Liver (tissue), 9 donors: Measurements from ENCODE around the gene RALGPS1. TPM values are rescaled to one million over a fixed set of nuclear protein-coding genes. Genes with fewer than 3 reads are reported as not detected.

Experiments
- DNase-seq: peaks from one replicate; pipeline ENCODE4 v3.0.0-alpha.2; 2017; ENCODE audit warnings: low spot score
- H3K27ac ChIP-seq, 2 donors: one replicate each; pipeline ENCODE4 v1.7.0; 2013; ENCODE audit warnings: inconsistent platforms in 2 of 2, low read length in 2 of 2, control low read depth in 1 of 2, low read depth in 1 of 2, mild to moderate bottlenecking in 1 of 2
- H3K27me3 ChIP-seq, 4 donors: one replicate each; pipeline versions ENCODE4 v1.6.1 to v1.7.0; 2013; ENCODE audit warnings: low read length in 3 of 4, inconsistent platforms in 1 of 4, mild to moderate bottlenecking in 1 of 4, moderate library complexity in 1 of 4; ENCODE audit not compliant: control insufficient read depth in 4 of 4, insufficient read depth in 4 of 4
- H3K36me3 ChIP-seq, 4 donors: one replicate each; pipeline versions ENCODE4 v1.6.1 to v1.7.0; 2013; ENCODE audit warnings: low read length in 3 of 4, mild to moderate bottlenecking in 3 of 4, low read depth in 1 of 4, moderate library complexity in 1 of 4; ENCODE audit not compliant: control insufficient read depth in 4 of 4, insufficient read depth in 3 of 4
- H3K4me1 ChIP-seq, 4 donors: one replicate each; pipeline versions ENCODE4 v1.6.1 to v1.7.0; 2013; ENCODE audit warnings: low read length in 3 of 4, mild to moderate bottlenecking in 3 of 4, moderate library complexity in 1 of 4; ENCODE audit not compliant: control insufficient read depth in 4 of 4, insufficient read depth in 4 of 4
- H3K4me3 ChIP-seq, 3 donors: one replicate each; pipeline versions ENCODE4 v1.6.1 to v1.7.0; 2013; ENCODE audit warnings: low read length in 3 of 3, control low read depth in 1 of 3, low read depth in 1 of 3, mild to moderate bottlenecking in 1 of 3
- H3K9ac ChIP-seq, 2 donors: one replicate each; pipeline ENCODE4 v1.7.0; 2013; ENCODE audit warnings: low read length in 2 of 2, mild to moderate bottlenecking in 2 of 2, moderate library complexity in 2 of 2, control low read depth in 1 of 2, low read depth in 1 of 2
- H3K9me3 ChIP-seq, 4 donors: one replicate each; pipeline versions ENCODE4 v1.6.1 to v1.7.0; 2013; ENCODE audit warnings: low read length in 3 of 4; ENCODE audit not compliant: control insufficient read depth in 4 of 4
- CTCF ChIP-seq: fragments of 150-350 bp; IDR thresholded peaks from 2 replicates; pipeline ENCODE4 v1.5.1; 2017; ENCODE audit warnings: improper control_type of control experiment, low read depth, low read length; ENCODE audit not compliant: missing input control
- EGR1 ChIP-seq, 2 donors: IDR thresholded peaks; 2 replicates each; pipeline ENCODE4 v1.6.1; 2016 to 2018; ENCODE audit warnings: antibody characterized with exemption in 2 of 2, low read depth in 2 of 2
- FOXA1 ChIP-seq: IDR thresholded peaks from 2 replicates; pipeline ENCODE4 v1.6.1; 2016; ENCODE audit warnings: antibody characterized with exemption
- GABPA ChIP-seq, 2 donors: IDR thresholded peaks in 1 of 2; conservative IDR thresholded peaks in 1 of 2; 2 replicates each; pipeline ENCODE4 v1.6.1; 2016; ENCODE audit warnings: antibody characterized with exemption in 2 of 2, mild to moderate bottlenecking in 1 of 2, moderate library complexity in 1 of 2
- HNF4A ChIP-seq, 2 donors: conservative IDR thresholded peaks; 2 replicates each; pipeline ENCODE4 v1.6.1; 2016; ENCODE audit warnings: antibody characterized with exemption in 2 of 2, mild to moderate bottlenecking in 2 of 2
- HNF4G ChIP-seq: IDR thresholded peaks from 2 replicates; pipeline ENCODE4 v1.6.1; 2016; ENCODE audit warnings: antibody characterized with exemption
- JUND ChIP-seq, 2 donors: IDR thresholded peaks; 2 replicates each; pipeline ENCODE4 v1.6.1; 2016; ENCODE audit warnings: antibody characterized with exemption in 2 of 2
- MAX ChIP-seq: IDR thresholded peaks from 2 replicates; pipeline ENCODE4 v1.6.1; 2016; ENCODE audit warnings: antibody characterized with exemption
- NR2F2 ChIP-seq: IDR thresholded peaks from 2 replicates; pipeline ENCODE4 v1.6.1; 2016; ENCODE audit warnings: antibody characterized with exemption
- RAD21 ChIP-seq, 2 donors: IDR thresholded peaks; 2 replicates each; pipeline ENCODE4 v1.6.1; 2016; ENCODE audit warnings: antibody characterized with exemption in 2 of 2, mild to moderate bottlenecking in 2 of 2
- REST ChIP-seq: IDR thresholded peaks from 2 replicates; pipeline ENCODE4 v1.6.1; 2016; ENCODE audit warnings: antibody characterized with exemption, mild to moderate bottlenecking
- RXRA ChIP-seq, 2 donors: IDR thresholded peaks; 2 replicates each; pipeline ENCODE4 v1.6.1; 2017 to 2018; ENCODE audit warnings: antibody characterized with exemption in 2 of 2, mild to moderate bottlenecking in 1 of 2
- SP1 ChIP-seq: IDR thresholded peaks from 2 replicates; pipeline ENCODE4 v1.6.1; 2018; ENCODE audit warnings: antibody characterized with exemption, mild to moderate bottlenecking
- TAF1 ChIP-seq: conservative IDR thresholded peaks from 2 replicates; pipeline ENCODE4 v1.6.1; 2016; ENCODE audit warnings: antibody characterized with exemption, mild to moderate bottlenecking
- ZBTB33 ChIP-seq: IDR thresholded peaks from 2 replicates; pipeline ENCODE4 v1.6.1; 2016; ENCODE audit warnings: antibody characterized with exemption
- WGBS: extraction: QIAGEN DNeasy Blood & Tissue Kit; methylation state at CpG from one replicate; pipeline ENCODE4 v1.1.7; 2013; 5-methylcytosine and 5-hydroxymethylcytosine counted together
- polyA plus RNA-seq, 2 donors: library from polyadenylated mRNA; stranded (reverse) in 1 of 2; unstranded in 1 of 2; fragments of 200-250 nt in 1 of 2; fragments of >200 nt in 1 of 2; fragmentation: Nextera tagmentation in 1 of 2; extraction: Ambion mirVana in 1 of 2; gene quantifications; one replicate each; pipeline versions ENCODE4 v1.2.1 to v1.2.3, GENCODE V29; 2013 to 2015
- total RNA-seq, 2 donors: library from RNA; depleted of rRNA; stranded (reverse); fragments of >200 nt; gene quantifications; one replicate each; pipeline ENCODE4 v1.2.3, GENCODE V29; 2014
- donor health status: healthy.
- donor health status: healthy.
- donor health status: healthy.
- donor health status: healthy.
- donor health status: healthy.

The RALGPS1 gene
- total and polyA plus RNA-seq, 4 donors, result 1.4 to 2.7 (median 2.0) TPM

- Histone ChIP-seq H3K4me1 (peaks cover 0 to 3% (median 0%) of the 10 kb centered on the region in 4 donors), H3K9ac (no peak overlapping the region), H3K36me3 (no peaks in the 10 kb centered on the region), H3K9me3 (no peaks in the 10 kb centered on the region), H3K4me3 (no peak overlapping the region), H3K27me3 (no peaks in the 10 kb centered on the region), H3K27ac (peak overlapping the region in 1 of 2 donors; percentile 31)
- 89% methylated on average over 7 of the region's 7 CpGs for WGBS
- TF ChIP-seq CTCF (no peak), RXRA (IDR thresholded peaks at IDR 0.05) (no peak), HNF4G (no peak), JUND (IDR thresholded peaks at IDR 0.05) (no peak), RAD21 (IDR thresholded peaks at IDR 0.05) (no peak), HNF4A (conservative IDR thresholded peaks at IDR 0.05) (no peak), REST (no peak), NR2F2 (no peak), ZBTB33 (no peak), SP1 (no peak)
- DNase-seq, result no peak
Measured at GRCh38 chr9:127058011-127058644, 143.5 kb downstream of the RALGPS1 start.

- Histone ChIP-seq H3K36me3 (no peaks in the 10 kb centered on the region), H3K9me3 (no peaks in the 10 kb centered on the region), H3K9ac (no peak overlapping the region), H3K4me3 (no peak overlapping the region), H3K4me1 (peaks cover 0 to 3% (median 0%) of the 10 kb centered on the region in 4 donors), H3K27me3 (no peaks in the 10 kb centered on the region), H3K27ac (peak overlapping the region in 1 of 2 donors; percentile 31)
- 89% methylated on average over 4 of the region's 4 CpGs for WGBS
- no peak for DNase-seq
- TF ChIP-seq MAX, result no peak
- no peak for TF ChIP-seq GABPA (IDR thresholded peaks at IDR 0.05 in 1 of 2, conservative IDR thresholded peaks at IDR 0.05 in 1 of 2)
- no peak for TF ChIP-seq SP1
- TF ChIP-seq HNF4G, result no peak
- no peak for TF ChIP-seq REST
- no peak for TF ChIP-seq CTCF
- TF ChIP-seq EGR1 (IDR thresholded peaks at IDR 0.05; ENCODE audit: low read depth in 2 of 2), result no peak
- TF ChIP-seq HNF4A (conservative IDR thresholded peaks at IDR 0.05), result no peak
- TF ChIP-seq FOXA1, result no peak
- TF ChIP-seq TAF1, result no peak
- no peak for TF ChIP-seq ZBTB33
- TF ChIP-seq JUND (IDR thresholded peaks at IDR 0.05), result no peak
Measured at GRCh38 chr9:127058645-127059021, 144.1 kb downstream of the RALGPS1 start.
